ENCODE measurements around the gene CFDP1.
"Not testable (repeated sequence)": the region's sequence is repeated elsewhere in the genome, so short reads cannot be mapped to it uniquely, and the experiment has no call there.

DNA sequence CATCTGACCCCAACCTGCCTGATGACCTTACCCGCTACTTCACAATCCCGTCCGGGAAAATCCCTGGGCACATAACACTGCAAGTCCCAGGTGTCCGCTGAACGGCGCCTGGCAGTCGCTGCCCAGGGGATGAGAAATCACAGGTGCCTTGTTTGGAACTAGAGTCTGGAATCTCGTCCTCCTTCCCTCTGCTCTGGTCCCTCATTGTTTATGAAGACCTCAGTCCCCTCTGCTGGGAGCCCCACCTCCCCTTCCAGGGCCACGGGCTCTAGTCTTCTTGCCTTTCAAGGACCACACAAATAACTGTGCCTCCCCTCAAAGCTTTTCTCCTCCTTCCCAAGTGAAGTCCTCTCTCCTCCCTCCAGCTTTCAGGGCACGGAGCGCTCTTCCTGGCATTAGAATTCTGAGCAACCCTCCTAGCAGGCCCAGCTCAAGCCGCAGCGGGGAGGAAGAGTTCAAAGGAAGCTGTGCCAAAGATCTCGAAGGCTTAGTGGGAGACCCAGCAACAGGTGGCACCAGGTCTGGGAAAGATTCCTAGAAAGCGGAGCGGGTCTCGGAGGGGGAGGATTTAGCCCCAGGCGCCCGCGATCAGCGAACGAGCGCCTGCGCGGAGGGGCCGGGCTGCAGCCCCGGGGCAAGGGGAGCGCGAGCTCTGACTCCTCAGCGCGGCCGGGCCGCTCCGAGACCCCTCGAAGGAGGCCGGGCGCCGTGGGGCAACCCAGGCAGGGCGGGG is 30.3 kb upstream of the CFDP1 start:
- not testable (repeated sequence) for TF ChIP-seq ZNF274 (IDR thresholded peaks at IDR 0.05; ENCODE audit: low read depth, low read length); SUZ12 (IDR thresholded peaks at IDR 0.05; ENCODE audit: extremely low read depth, insufficient read depth, insufficient read length)

Measured in NT2/D1 (cell line).